GM12801 (cell line): ENCODE data around the gene SSBP3.

ENCODE experiments used
- CTCF ChIP-seq: IDR thresholded peaks from one replicate; pipeline ENCODE4 v1.5.1; 2011; ENCODE audit warnings: control low read depth; ENCODE audit not compliant: insufficient read length; ENCODE audit errors: extremely low read depth

Gene SSBP3

GRCh38 chr1:54257346-54257620 lies 148.9 kb downstream of the SSBP3 start:
- no peak for TF ChIP-seq CTCF

- no peak for TF ChIP-seq CTCF
Observed at GRCh38 chr1:54256522-54257345, 149.5 kb downstream of the SSBP3 start.

DNA sequence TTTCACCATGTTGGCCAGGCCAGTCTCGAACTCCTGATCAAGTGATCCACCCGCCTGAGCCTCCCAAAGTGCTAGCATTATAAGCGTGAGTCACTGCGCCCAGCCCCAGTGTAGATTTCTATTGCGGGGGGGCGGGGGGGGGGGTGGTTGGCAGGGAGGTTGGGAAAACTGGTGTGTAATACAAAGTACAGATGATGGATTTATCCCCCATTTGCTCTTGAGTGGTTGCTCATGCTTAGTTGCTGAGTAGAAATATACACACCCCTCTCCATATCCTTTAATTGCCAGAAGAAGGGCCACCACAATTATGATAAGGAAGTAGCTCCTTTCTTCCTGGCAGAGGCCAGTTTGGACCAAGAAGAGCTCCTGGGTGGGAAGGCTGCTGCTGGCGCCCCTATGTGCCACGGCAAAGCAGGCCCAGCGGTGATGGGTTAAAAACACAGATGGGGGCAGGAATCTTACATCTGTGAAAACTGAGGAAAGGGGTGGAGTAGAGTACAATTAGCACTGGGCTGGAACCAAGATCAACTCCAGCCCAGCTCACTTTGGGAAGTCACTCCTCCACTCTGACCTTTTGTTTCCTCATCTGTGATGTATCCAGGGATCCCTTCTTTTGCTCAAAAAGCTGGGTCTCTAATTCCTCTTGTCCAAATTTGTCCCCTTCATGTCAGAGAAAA lies 151.0 kb downstream of the SSBP3 start:
- TF ChIP-seq CTCF: no peak

GRCh38 chr1:54254055-54254454 lies 152.1 kb downstream of the SSBP3 start:
- TF ChIP-seq CTCF: no peak

DNA sequence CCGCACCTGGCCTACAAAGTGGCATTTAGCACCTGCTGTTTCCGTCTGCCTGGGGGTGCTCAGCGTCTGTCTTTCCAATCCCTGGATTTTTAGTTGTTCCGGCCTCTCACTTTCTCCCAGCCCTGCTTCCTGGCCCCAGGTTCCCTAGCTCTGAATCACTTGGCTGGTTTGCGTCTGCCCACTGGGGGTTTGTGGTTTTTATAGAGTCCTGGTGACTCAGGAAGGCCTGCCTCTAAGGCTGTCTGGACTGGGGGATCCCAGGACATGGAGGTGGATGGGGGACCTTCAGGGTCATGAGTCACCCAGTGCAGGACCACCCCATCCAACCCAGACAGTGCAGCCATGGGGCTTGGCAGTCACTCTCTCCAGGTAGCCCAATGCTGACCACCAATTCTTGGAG lies 152.7 kb downstream of the SSBP3 start:
- TF ChIP-seq CTCF: no peak

GRCh38 chr1:54252371-54252936 lies 153.7 kb downstream of the SSBP3 start:
- no peak for TF ChIP-seq CTCF

DNA sequence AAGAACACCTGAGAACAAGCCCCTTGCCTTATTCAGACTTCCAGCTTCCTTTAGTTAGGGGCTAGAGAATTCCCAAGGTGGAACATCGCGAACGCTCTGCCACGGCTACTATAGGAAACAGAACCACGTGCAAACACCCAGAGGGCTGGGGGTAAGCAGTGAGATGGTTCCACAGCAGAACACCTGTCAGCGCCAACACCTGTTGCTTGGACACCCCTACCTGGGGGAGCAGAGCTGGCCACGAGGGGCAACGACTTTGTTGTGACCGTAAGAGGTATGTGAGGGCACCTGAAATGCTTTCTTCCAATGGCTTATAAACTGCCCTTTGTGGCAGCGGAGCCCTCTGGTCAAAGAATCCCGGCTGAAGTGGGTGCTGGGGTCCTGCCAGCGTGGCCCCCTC lies 155.5 kb downstream of the SSBP3 start:
- TF ChIP-seq CTCF: no peak
